Upper lobe of left lung (tissue), 4 donors: ENCODE measurements around the gene PRKCA.

ENCODE experiments used
- EP300 ChIP-seq, 4 donors: sonication (generic); formaldehyde crosslinking; IDR thresholded peaks; one replicate each; pipeline ENCODE4 v1.5.1; 2017; ENCODE audit warnings: antibody characterized with exemption in 4 of 4, control low read depth in 2 of 4
- POLR2AphosphoS5 ChIP-seq, 2 donors: sonication (generic); formaldehyde crosslinking; IDR thresholded peaks; one replicate each; pipeline ENCODE4 v1.5.1; 2017; ENCODE audit warnings: antibody characterized with exemption in 2 of 2
- TF ChIP-seq, protein P1 (sequence below), 6 experiments: fragments of 450-650 bp in 4 of 6; fragments of 200-600 bp in 2 of 6; sonication (generic) in 2 of 6; IDR thresholded peaks; one replicate each; pipeline ENCODE4 v1.5.1; 2016 to 2019; ENCODE audit warnings: antibody characterized with exemption in 6 of 6

DNA sequence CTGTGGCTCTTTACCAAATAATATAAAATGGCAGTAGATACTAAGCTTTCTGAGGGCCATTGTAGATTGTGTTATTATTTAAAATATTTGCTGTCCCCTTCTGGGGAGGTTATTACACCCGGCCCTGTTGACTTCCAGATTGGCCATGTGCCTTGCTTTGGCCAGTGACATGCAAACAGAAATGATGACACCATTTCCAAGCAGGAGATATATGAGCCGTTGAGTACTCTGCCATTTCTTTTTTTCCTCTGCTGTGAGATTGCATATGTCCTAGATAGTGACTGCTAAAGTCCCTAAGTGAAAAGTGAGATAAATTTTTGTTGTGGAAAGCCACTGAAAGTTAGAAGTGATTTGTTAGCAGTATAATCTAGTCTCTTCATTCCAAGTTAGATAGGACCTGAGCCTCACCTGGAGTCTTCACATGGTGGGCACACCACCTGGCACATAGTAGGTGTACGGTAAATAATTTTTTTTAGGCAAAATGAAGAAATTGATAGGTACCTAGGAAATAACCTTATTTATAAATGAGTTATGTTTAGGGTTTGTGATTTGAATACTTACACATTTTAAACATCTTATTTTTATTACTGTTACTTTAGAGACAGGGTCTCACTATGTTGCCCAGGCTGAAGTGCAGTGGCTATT lies 328.5 kb downstream of the PRKCA start:
- TF ChIP-seq, protein P1, sequence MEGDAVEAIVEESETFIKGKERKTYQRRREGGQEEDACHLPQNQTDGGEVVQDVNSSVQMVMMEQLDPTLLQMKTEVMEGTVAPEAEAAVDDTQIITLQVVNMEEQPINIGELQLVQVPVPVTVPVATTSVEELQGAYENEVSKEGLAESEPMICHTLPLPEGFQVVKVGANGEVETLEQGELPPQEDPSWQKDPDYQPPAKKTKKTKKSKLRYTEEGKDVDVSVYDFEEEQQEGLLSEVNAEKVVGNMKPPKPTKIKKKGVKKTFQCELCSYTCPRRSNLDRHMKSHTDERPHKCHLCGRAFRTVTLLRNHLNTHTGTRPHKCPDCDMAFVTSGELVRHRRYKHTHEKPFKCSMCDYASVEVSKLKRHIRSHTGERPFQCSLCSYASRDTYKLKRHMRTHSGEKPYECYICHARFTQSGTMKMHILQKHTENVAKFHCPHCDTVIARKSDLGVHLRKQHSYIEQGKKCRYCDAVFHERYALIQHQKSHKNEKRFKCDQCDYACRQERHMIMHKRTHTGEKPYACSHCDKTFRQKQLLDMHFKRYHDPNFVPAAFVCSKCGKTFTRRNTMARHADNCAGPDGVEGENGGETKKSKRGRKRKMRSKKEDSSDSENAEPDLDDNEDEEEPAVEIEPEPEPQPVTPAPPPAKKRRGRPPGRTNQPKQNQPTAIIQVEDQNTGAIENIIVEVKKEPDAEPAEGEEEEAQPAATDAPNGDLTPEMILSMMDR (IDR thresholded peaks at IDR 0.05) = no peak
- TF ChIP-seq EP300 (IDR thresholded peaks at IDR 0.05) (no peak), POLR2AphosphoS5 (IDR thresholded peaks at IDR 0.05) (no peak)
